SKM-1 (cell line): ENCODE measurements around the gene LRRC53.

Source experiments
- DNase-seq: peaks from one replicate; lab custom pipeline; 2025; ENCODE audit not compliant: unreplicated experiment; lab: John Stamatoyannopoulos, UW

LRRC53 gene

GRCh38 chr1:74432325-74432724 lies 80.1 kb downstream of the LRRC53 start:
- no peak for DNase-seq

- no peak for DNase-seq
Measured at GRCh38 chr1:74431531-74431930, 80.9 kb downstream of the LRRC53 start.

DNA sequence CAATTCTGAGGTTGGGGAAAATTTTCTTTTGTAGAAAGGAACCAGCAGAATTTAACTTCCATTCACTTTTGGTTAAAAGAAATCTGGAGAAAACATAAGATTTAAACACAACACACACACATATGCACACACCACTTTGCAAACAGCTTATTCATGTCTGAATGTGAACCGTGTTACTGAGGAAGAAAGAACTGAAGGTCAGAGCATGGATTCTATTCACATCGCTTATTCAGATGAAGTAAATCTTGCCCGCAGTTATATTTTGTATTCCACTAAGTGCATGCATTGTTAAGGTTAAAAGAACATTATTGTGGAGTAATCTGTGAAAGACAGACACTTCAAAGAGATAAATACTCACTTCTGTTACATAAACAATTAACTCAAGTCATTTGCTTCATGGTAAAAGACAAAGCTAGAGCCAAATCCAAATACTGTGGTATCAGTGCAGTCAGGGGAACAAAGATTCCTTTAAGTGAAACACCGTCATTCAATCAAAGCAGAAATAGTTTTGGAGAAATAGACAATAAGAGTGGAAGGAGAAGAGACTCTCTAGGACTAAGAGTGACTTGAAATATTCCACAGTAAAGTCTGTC lies 82.0 kb downstream of the LRRC53 start:
- no peak for DNase-seq

DNA sequence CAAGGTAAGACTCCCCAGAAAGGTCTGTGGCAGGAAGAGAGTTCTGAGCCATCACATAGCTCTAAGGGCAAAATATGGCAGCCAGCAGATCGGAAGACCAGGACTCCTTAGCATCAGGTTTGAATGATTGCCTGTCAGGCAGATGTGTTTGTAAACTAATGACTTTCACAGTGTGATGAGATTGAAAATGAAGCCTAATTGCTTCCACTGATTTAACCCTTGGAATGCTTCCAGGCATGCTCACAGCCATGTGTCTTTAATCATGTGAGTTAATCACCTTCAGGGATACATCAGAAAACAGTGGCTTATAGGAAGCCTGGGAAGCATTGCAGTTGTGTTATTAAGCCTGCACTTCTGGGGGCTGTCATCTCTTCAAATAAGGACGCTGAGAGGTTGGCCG lies 82.8 kb downstream of the LRRC53 start:
- no peak for DNase-seq

DNA sequence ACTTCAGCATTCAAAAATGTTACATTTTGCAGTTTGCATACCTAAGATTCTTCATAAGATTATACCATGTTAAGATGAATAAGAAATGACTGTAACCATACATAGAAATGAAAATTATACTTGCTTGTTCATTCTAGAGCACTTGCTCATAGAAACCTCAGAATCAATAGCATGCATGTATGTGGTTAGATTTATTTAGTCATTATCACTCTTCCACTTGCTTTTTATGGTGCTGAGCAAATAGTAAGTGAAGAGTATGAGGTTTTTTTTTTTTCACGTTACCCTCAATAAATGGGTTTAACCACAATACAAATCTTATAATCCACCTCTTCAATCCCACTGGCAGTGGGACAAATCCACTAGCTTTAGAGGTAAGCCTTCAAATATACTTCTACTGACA lies 84.7 kb downstream of the LRRC53 start:
- no peak for DNase-seq

GRCh38 chr1:74426208-74426937 lies 86.0 kb downstream of the LRRC53 start:
- DNase-seq, result no peak

DNA sequence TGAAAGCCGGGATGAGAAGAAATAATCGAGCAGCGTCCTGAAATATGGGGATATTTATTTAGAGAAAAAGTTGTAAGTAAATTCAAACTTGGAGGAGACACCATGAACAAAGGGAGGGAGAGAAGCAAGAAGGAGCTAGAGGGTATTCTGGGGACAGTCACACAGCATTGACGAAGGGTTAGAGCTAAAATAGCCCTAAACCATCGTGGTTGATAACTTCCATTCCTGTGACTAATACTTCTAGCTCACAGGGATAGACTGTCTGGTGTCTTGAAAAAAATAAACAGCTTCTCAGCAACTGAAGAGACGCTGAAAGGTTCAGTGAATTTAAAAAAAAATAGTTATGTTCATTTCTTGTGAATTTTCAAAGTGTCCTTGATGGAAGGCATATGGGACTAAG lies 86.7 kb downstream of the LRRC53 start:
- no peak for DNase-seq

GRCh38 chr1:74423471-74423870 lies 88.9 kb downstream of the LRRC53 start:
- no peak for DNase-seq

DNA sequence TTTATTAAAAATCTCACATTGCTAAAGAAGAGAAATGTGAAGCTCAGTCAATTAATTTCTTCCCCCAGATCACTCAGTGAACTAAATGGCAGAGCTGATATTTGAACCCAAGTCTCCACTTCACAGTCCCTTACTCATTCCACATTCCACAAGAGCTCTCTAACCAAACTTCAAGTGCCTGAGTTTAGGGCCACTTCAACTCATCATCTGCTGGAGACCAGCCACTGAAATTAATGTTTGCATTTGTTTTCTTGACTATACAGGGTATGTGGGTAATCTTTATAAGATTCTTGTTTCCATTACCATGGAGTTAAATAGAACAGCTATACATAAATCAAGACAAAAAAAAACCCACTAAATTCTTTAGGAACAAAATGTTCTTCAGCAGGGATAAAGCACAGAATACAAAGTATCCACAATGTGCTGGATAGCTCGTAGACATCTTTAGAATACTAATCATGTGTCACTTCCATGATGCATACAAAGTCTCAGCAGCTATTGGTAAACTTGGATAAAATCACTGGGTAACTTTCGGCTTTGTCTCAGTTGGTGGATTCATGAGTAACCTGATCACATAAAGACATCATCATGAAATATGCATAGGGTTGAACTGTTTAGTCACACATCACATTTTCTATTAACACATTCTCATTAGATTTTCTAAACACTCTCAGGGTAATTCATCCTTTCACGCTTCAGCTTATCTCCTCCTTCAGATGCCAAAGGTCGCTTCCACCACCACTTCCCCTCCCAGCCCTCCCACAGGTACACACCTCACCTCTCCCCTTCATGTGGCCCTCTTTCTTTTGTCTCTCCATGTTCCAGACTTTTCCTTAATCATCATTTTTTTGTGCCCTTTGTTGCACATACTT lies 89.8 kb downstream of the LRRC53 start:
- no peak for DNase-seq

DNA sequence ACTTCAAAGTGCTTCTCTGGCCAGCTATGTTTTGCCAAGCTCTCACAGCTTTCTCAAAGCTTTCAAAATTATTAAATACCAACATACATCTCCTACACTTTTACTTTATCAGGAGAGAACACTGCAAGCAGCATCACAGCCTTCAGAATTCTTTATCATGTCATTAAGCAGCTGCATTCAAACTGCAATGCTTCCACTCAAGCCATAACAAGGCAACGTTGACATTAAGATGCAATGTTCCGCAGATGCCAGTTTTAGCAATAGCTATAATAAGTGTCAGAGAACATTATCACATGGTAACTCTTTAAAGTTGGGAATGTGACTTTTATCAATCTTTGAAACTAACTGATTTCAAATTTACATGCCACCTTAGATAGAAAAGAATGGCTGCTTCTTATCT lies 91.9 kb downstream of the LRRC53 start:
- no peak for DNase-seq
